GM12874 (cell line): ENCODE measurements around the gene CFAP410.

Experiments
- CTCF ChIP-seq: IDR thresholded peaks from 2 replicates; pipeline ENCODE4 v1.5.1; 2011; ENCODE audit warnings: low read depth, mild to moderate bottlenecking, control low read depth, low read length, moderate library complexity; ENCODE audit not compliant: insufficient read depth

The CFAP410 gene

GRCh38 chr21:44304877-44305293, 34.3 kb downstream of the CFAP410 start:
- peak; percentile 68 for TF ChIP-seq CTCF

GRCh38 chr21:44304011-44304616, 35.1 kb downstream of the CFAP410 start:
- no peak for TF ChIP-seq CTCF

GRCh38 chr21:44303490-44303981, 35.7 kb downstream of the CFAP410 start:
- TF ChIP-seq CTCF, result no peak

GRCh38 chr21:44302573-44303401, 36.4 kb downstream of the CFAP410 start:
- TF ChIP-seq CTCF, result peak; percentile 34; the same call in 1 of the 2 replicates

GRCh38 chr21:44301961-44302406, 37.2 kb downstream of the CFAP410 start:
- no peak for TF ChIP-seq CTCF

- TF ChIP-seq CTCF, result no peak
Observed at GRCh38 chr21:44301141-44301540, 38.0 kb downstream of the CFAP410 start.

GRCh38 chr21:44300262-44300959, 38.8 kb downstream of the CFAP410 start:
- TF ChIP-seq CTCF, result no peak
